ENCODE measurements around the gene DDX39B. TPM values are rescaled to one million over a fixed set of nuclear protein-coding genes. Genes with fewer than 3 reads are reported as not detected.

DDX39B gene
- total RNA-seq, 4 donors from 2014 or later = 254 to 449 (median 281) TPM

GRCh38 chr6:31534011-31534410, 7.8 kb downstream of the DDX39B start:
- H3K27ac ChIP-seq = no peak overlapping the region
- H3K27me3 ChIP-seq = no peaks in the 10 kb centered on the region
- H3K4me1 ChIP-seq = peaks cover 13% of the 10 kb centered on the region
- no peak overlapping the region for H3K4me3 ChIP-seq
- peaks cover 96% of the 10 kb centered on the region for H3K36me3 ChIP-seq
- H3K9me3 ChIP-seq = no peaks in the 10 kb centered on the region
- WGBS = 92% methylated on average over 6 of the region's 6 CpGs
- no peak for DNase-seq (ENCODE audit: low spot score in 2 of 2)
- TF ChIP-seq POLR2AphosphoS5 (IDR thresholded peaks at IDR 0.05) = no peak
- TF ChIP-seq, protein P1, sequence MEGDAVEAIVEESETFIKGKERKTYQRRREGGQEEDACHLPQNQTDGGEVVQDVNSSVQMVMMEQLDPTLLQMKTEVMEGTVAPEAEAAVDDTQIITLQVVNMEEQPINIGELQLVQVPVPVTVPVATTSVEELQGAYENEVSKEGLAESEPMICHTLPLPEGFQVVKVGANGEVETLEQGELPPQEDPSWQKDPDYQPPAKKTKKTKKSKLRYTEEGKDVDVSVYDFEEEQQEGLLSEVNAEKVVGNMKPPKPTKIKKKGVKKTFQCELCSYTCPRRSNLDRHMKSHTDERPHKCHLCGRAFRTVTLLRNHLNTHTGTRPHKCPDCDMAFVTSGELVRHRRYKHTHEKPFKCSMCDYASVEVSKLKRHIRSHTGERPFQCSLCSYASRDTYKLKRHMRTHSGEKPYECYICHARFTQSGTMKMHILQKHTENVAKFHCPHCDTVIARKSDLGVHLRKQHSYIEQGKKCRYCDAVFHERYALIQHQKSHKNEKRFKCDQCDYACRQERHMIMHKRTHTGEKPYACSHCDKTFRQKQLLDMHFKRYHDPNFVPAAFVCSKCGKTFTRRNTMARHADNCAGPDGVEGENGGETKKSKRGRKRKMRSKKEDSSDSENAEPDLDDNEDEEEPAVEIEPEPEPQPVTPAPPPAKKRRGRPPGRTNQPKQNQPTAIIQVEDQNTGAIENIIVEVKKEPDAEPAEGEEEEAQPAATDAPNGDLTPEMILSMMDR (IDR thresholded peaks at IDR 0.05) = no peak
- TF ChIP-seq POLR2A (IDR thresholded peaks at IDR 0.05) = no peak
- TF ChIP-seq EP300 (IDR thresholded peaks at IDR 0.05) = no peak

DNA sequence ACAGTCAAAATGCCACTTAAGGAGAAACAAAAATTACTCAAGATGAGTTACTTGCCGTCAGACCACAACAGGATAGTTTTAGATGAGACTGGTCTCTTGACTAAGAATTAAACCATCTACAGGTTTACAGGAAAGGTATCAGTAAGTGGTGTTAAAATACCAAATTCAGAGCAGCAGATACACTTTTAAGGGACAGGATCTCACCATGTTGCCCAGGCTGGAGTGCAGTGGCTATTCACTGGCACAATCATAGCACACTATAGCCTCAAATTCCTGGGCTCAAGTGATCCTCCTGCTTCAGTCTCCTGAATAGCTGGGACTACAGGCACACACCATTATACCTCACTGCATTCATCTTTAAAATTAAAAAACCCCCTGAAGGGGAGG, 8.4 kb downstream of the DDX39B start:
- Histone ChIP-seq H3K36me3 (peaks cover 91% of the 10 kb centered on the region), H3K4me3 (no peak overlapping the region), H3K9me3 (no peaks in the 10 kb centered on the region), H3K4me1 (peaks cover 7% of the 10 kb centered on the region), H3K27me3 (no peaks in the 10 kb centered on the region), H3K27ac (no peak overlapping the region)
- no peak for DNase-seq (ENCODE audit: low spot score in 2 of 2)
- WGBS = 86% methylated on average over 1 of the region's 1 CpG
- TF ChIP-seq, protein P1 (IDR thresholded peaks at IDR 0.05) = no peak
- TF ChIP-seq POLR2AphosphoS5 (IDR thresholded peaks at IDR 0.05) (no peak), EP300 (IDR thresholded peaks at IDR 0.05) (no peak), POLR2A (IDR thresholded peaks at IDR 0.05) (no peak)

DNA sequence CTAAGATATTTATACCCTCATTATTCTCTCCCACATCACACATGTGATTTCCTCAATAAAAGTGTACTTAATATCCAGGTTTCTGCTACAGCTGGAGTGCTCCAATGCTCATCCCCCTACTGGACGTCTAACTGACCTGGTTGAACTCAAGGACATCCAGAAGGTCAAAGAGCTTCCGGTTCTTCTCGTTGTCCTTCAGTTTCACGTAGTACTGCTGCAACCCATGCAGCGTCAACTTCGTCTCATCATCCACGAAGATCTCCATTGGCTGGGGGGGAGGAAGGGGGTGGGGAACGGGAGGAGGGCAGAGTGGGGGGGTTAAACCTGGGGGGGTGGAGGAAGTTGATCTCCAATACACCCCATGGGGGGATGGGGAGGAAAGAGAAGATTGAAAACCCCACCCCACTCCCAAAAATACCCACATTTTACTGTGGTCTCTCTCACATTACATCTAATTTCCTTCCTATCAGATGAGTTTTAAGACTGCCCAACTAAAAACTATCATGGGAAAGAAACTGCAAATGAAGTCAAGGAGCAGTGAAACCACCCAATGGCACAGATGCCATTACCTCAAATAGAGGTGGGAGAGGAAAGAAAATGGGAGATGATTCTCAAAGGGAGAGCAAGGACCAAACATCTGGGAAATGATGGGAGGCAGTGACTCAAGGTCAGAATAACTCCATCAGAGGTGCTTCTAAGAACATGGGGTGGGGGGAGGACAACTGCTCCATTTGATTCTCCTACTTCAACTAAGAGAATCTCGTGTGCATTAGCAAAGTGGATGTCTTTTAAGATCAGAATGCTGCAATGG, 9.0 kb downstream of the DDX39B start:
- H3K36me3 ChIP-seq = peaks cover 85% of the 10 kb centered on the region
- no peak for DNase-seq (ENCODE audit: low spot score in 2 of 2)
- no peaks in the 10 kb centered on the region for H3K9me3 ChIP-seq
- TF ChIP-seq POLR2A (IDR thresholded peaks at IDR 0.05) (no peak), EP300 (IDR thresholded peaks at IDR 0.05) (no peak), POLR2AphosphoS5 (IDR thresholded peaks at IDR 0.05) (no peak)
- TF ChIP-seq, protein P1 (IDR thresholded peaks at IDR 0.05) = no peak
- no peak overlapping the region for H3K27ac ChIP-seq
- no peaks in the 10 kb centered on the region for H3K27me3 ChIP-seq
- peaks cover 1% of the 10 kb centered on the region for H3K4me1 ChIP-seq
- no peak overlapping the region for H3K4me3 ChIP-seq
- 62% methylated on average over 9 of the region's 9 CpGs for WGBS

DNA sequence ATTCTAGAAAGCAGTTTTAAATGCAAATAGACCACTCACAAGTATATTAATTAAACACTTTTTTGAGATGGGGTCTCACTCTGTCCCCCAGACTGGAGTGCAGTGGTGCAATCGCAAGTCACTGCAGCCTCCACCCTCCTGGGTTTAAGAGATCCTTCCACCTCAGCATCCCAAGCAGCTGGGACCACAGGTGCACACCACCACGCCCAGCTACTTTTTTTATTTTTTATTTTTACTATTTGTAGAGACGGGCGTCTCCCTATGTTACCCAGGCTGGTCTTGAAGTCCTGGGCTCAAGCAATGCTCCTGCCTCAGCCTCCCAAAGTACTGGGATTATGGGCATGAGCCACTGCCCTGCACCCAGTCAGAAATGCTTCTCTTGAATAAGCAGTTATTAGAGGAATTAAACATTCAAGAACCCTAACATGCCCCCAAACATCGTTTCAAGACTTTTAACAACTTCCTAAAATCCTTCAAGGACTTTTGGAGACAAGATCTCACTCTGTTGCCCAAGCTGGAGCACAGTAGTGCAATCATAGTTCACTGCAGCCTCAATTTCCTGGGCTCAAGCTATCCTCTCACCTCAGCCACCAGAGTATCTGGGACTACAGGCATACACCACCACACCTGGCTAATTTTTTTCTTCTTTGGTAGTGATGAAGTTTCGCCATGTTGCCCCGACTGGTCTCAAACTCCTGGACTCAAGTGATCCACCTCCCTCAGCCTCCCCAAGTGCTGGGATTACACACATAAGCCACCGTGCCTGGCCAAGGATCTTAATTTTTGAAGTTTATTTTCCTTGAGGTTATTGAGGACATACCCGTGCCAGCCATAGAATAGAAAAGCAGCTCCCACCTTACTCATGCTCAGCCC, 9.8 kb downstream of the DDX39B start:
- no peaks in the 10 kb centered on the region for H3K9me3 ChIP-seq
- 71% methylated on average over 9 of the region's 9 CpGs for WGBS
- TF ChIP-seq EP300 (IDR thresholded peaks at IDR 0.05) (no peak), POLR2A (IDR thresholded peaks at IDR 0.05) (no peak), POLR2AphosphoS5 (IDR thresholded peaks at IDR 0.05) (no peak)
- TF ChIP-seq, protein P1 (IDR thresholded peaks at IDR 0.05) = no peak
- no peak for DNase-seq (ENCODE audit: low spot score in 2 of 2)
- no peaks in the 10 kb centered on the region for H3K27me3 ChIP-seq
- H3K4me3 ChIP-seq = no peak overlapping the region
- peaks cover 76% of the 10 kb centered on the region for H3K36me3 ChIP-seq
- H3K4me1 ChIP-seq = no peaks in the 10 kb centered on the region
- no peak overlapping the region for H3K27ac ChIP-seq

- no peak for DNase-seq (ENCODE audit: low spot score in 2 of 2)
- TF ChIP-seq EP300 (IDR thresholded peaks at IDR 0.05) (no peak), POLR2A (IDR thresholded peaks at IDR 0.05) (no peak), POLR2AphosphoS5 (IDR thresholded peaks at IDR 0.05) (no peak)
- TF ChIP-seq, protein P1 (IDR thresholded peaks at IDR 0.05) = no peak
- Histone ChIP-seq H3K9me3 (no peaks in the 10 kb centered on the region), H3K27ac (no peak overlapping the region), H3K4me1 (no peaks in the 10 kb centered on the region), H3K4me3 (no peak overlapping the region), H3K27me3 (no peaks in the 10 kb centered on the region), H3K36me3 (peaks cover 68% of the 10 kb centered on the region)
- WGBS = 87% methylated on average over 7 of the region's 7 CpGs
Measured at GRCh38 chr6:31531162-31531561, 10.6 kb downstream of the DDX39B start.

Measured in suprapubic skin (tissue), 4 donors.